Measurements from ENCODE around the gene FBXL3. TPM values are rescaled to one million over a fixed set of nuclear protein-coding genes. Genes with fewer than 3 reads are reported as not detected.
"Not testable (repeated sequence)": the region's sequence is repeated elsewhere in the genome, so short reads cannot be mapped to it uniquely, and the experiment has no call there.

FBXL3 gene
- total RNA-seq, 2 experiments from 2014 or later = 35.5 to 36.4 TPM

DNA sequence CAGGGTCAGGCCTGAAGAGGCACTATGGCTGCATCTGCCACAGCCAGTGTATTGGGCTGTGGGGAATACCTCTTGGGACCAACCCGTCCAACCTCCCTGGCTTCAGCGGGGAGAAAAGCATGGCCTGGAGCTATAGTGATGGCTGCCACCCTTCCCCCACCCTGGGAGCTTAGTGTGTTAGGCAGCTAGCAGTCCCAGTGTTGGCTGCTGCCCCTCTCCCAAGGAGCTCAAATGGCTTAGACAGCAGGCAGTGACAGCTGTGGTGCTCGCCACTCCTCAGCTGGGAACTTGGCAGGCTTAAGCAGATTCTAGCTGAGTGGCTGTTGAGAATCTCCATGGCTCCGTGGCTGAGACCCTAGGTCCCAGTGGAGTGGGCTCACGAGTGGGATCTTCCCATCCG, 58.9 kb downstream of the FBXL3 start:
- ChIA-PET POLR2A (no interaction called here), CTCF (no interaction called here)

DNA sequence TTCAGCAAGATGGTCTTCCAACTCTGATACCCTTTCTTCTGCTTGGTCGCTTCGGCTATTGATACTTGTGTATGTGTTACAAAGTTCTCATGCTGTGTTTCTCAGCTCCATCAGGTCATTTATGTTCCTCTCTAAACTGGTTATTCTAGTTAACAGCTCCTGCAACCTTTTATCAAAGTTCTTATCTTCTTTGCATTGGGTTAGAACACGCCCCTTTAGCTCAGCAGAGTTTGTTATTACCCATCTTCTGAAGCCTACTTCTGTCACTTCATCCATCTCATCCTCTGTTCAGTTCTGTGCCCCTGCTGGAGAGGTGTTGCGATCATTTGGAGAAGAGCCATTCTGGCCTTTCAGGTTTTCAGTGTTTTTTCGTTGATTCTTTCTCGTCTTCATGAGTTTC, 59.9 kb downstream of the FBXL3 start:
- ChIA-PET POLR2A (no interaction called here), CTCF (no interaction called here)

DNA sequence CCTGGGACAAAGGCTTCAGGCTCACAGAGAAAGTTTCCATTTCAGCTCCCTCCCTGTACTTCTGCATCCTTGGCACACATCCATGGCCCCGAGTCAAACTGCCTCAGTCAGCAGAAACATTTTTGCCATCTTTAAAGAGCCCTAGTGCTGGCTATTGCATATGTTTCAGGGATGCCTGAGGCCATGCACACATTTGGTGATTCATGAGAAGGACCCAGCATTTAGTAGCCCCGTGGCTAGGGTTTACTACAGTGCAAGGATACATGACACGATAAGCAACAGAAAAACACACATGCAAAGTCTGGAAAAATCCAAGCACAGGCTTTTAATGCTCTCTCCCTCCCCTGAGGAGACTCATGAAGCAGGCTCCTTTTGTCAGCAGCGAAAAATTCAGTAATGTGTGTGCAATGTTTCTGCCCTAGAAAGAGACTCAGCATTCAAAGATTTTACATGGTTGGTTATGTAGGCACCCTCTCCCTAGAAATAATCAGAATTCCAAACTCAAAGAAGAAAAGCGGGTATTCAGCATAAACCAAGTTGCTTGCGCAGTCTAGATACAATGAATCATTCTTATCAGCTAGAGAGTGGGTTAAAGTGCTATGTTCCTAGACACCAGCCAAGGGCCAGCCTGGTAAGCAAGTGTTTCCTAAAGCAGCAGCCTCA, 61.1 kb downstream of the FBXL3 start:
- ChIA-PET CTCF (interaction anchor here (1.7 kb wide), 1 partner anchor 14 kb away, joined by 4 read pairs; no protein-coding TSS in a partner anchor), POLR2A (no interaction called here)

DNA sequence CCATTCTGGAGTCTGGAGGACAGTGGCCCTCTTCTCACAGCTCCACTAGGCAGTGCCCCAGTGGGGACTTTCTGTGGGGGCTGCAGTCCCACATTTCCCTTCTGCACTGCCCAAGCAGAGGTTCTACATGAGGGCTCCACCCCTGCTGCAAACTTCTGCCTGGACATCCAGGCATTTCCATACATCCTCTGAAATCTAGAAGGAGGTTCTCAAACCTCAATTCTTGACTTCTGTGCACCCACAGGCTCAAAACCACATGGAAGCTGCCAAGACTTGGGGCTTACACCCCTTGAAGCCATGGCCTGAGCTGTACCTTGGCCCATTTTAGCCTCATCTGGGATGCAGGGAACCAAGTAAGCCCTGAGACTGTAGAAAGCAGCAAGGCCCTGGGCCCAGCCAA, 67.2 kb downstream of the FBXL3 start:
- CTCF ChIA-PET, POLR2A ChIA-PET: not testable (repeated sequence)

DNA sequence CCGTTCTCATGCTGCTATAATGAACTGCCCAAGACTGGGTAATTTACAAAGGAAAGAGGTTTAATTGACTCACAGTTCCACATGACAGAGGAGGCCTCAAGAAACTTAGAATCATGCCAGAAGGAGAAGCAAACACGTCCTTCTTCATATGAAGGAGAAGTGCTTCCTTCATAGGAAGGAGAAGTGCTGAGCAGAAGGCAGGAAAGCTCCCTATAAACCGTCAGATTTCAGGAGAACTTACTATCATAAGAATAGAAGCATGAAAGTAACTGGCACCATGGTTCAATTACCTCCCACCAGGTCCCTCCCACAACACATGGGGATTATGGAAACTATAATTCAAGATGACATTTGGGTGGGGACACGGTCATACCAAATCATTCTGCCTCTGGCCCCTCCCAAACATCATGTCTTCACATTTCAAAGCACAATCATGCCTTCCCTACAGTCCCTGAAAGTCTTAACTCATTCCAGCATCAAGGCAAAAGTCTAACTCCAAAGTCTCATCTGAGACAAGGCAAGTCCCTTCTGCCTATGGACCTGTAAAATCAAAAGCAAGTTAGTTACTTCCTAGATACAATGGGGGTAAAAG, 68.0 kb downstream of the FBXL3 start:
- ChIA-PET POLR2A (no interaction called here), CTCF (no interaction called here)

DNA sequence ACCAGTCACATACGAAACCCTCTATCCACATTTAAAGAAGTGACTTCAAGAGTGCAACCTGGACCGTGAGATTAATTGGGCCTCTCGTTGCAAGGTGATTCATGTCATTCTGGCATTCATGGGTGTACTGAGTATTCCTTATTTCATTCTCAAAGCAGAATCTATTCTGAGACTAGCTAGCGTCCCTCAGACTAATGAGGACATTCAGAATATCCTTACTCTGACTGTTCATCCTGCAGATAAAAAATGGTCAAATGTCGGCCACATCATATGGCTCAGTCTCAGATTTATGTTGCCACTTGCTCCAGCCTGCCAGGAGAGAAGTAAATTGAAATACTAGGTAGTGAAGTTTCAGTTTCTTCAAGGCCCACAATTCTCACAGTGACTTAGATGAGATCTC, 71.3 kb downstream of the FBXL3 start:
- CTCF ChIA-PET = no interaction called here
- POLR2A ChIA-PET = no interaction called here

Other genes with a start within 250 kb of the FBXL3 start
- gene KCTD12, start 140.8 kb downstream of the FBXL3 start, total RNA-seq = 1 to 10 TPM; 9.7 to 9.9 TPM
- not detected for gene ACOD1, start 78.6 kb downstream of the FBXL3 start, total RNA-seq
- 10 to 100 TPM; 13.7 to 17.4 TPM for gene CLN5, start 35.1 kb downstream of the FBXL3 start, total RNA-seq

All from activated CD8-positive, alpha-beta memory T cell treated with anti-CD3 and anti-CD28 coated beads for 36 hours (primary cell).